K562 (cell line): Measurements from ENCODE around the gene WNT7A. TPM values are rescaled to one million over a fixed set of nuclear protein-coding genes. Genes with fewer than 3 reads are reported as not detected.

Source experiments
- ATAC-seq: fragments of 200-7000 bp; cut with Tn5 transposase; 3 replicates; pipeline ENCODE4 v1.9.1; 2020; ENCODE audit warnings: moderate library complexity
- BruUV-seq: library from RNA; stranded (reverse); fragments of 400-500 nt; replicated peaks from 2 replicates; lab custom pipeline; 2021; lab: Mats Ljungman, UMichigan
- CTCF ChIA-PET: fragments of 300-600 bp; formaldehyde crosslinking; extraction: SDS; loops from one replicate; lab custom pipeline; 2021; ENCODE audit warnings: low intra/inter-chr PET ratio; lab: Yijun Ruan, JAX
- POLR2A ChIA-PET: fragments of 300-600, 350-650 bp; sonication (Branson Sonifier 250); formaldehyde crosslinking; extraction: SDS; loops from one replicate; lab custom pipeline; 2021; ENCODE audit warnings: antibody characterized with exemption, inconsistent platforms; lab: Yijun Ruan, JAX
- DNase-seq, 4 experiments: peaks; one replicate each; pipeline versions ENCODE4 v3.0.0 to v3.0.0-alpha.2; 2011 to 2018; ENCODE audit warnings: low spot score in 3 of 4, mixed read lengths in 3 of 4; ENCODE audit errors: extremely low read depth in 1 of 4
- FAIRE-seq: peaks from 2 replicates; lab custom pipeline; 2011; peaks lifted over from hg19 to GRCh38; lab: Jason Lieb, UNC
- H2AFZ ChIP-seq: 2 replicates; pipeline ENCODE4 v1.6.0; 2011; ENCODE audit warnings: low read depth, low read length, control low read depth, inconsistent platforms
- H3K27ac ChIP-seq: fragments of 200-600 bp; 3 replicates; pipeline ENCODE4 v1.8.0; 2011; ENCODE audit warnings: low read depth, mild to moderate bottlenecking, control low read depth, inconsistent platforms, low read length, moderate library complexity, mixed read lengths; ENCODE audit errors: extremely low read depth
- H3K27me3 ChIP-seq, 2 experiments: fragments of 300-600 bp in 1 of 2; 2 replicates in 1 of 2; 3 replicates in 1 of 2; pipeline versions ENCODE4 v1.6.0 to v1.8.0; 2011; ENCODE audit warnings: inconsistent platforms in 2 of 2, low read length in 2 of 2, mild to moderate bottlenecking in 1 of 2, mixed read lengths in 1 of 2, moderate library complexity in 1 of 2; ENCODE audit not compliant: control insufficient read depth in 2 of 2, insufficient read depth in 2 of 2
- H3K36me3 ChIP-seq: fragments of 300-600 bp; 3 replicates; pipeline ENCODE4 v1.8.0; 2011; ENCODE audit warnings: mild to moderate bottlenecking, low read length, inconsistent platforms; ENCODE audit not compliant: control insufficient read depth, insufficient read depth
- H3K4me1 ChIP-seq, 2 experiments: fragments of 200-600 bp in 1 of 2; replicated peaks in 1 of 2; 2 replicates in 1 of 2; 3 replicates in 1 of 2; pipeline versions ENCODE4 v1.5.1 to v1.8.0; 2011; ENCODE audit warnings: inconsistent platforms in 2 of 2, low read length in 2 of 2, mild to moderate bottlenecking in 1 of 2, mixed read lengths in 1 of 2, moderate library complexity in 1 of 2; ENCODE audit not compliant: control insufficient read depth in 2 of 2, insufficient read depth in 2 of 2
- H3K4me2 ChIP-seq: 2 replicates; pipeline ENCODE4 v1.6.1; 2011; ENCODE audit warnings: low read length, control low read depth, inconsistent platforms, mixed read lengths; ENCODE audit not compliant: insufficient read depth
- H3K4me3 ChIP-seq: fragments of 200-600 bp; sonication (generic), shearing (Covaris generic); 2 replicates; pipeline ENCODE4 v1.5.1; 2016; ENCODE audit warnings: control low read depth, inconsistent platforms
- H3K79me2 ChIP-seq: fragments of 200-600 bp; 3 replicates; pipeline ENCODE4 v1.8.0; 2011; ENCODE audit warnings: low read length, inconsistent platforms; ENCODE audit not compliant: control insufficient read depth, insufficient read depth
- H3K9ac ChIP-seq, 2 experiments: 2 replicates each; pipeline versions ENCODE4 v1.6.0 to v1.6.1; 2011; ENCODE audit warnings: low read depth in 2 of 2, low read length in 2 of 2, control low read depth in 1 of 2, inconsistent platforms in 1 of 2, mild to moderate bottlenecking in 1 of 2, mixed read lengths in 1 of 2; ENCODE audit not compliant: insufficient read depth in 1 of 2
- H3K9me1 ChIP-seq: one replicate; pipeline ENCODE4 v1.6.0; 2011; ENCODE audit warnings: inconsistent platforms, mild to moderate bottlenecking, low read length, moderate library complexity; ENCODE audit not compliant: control insufficient read depth, insufficient read depth
- H3K9me3 ChIP-seq: replicated peaks from 2 replicates; pipeline ENCODE4 v1.5.1; 2011; ENCODE audit warnings: low read depth, low read length, inconsistent platforms; ENCODE audit not compliant: control insufficient read depth, insufficient read depth
- H4K20me1 ChIP-seq: replicated peaks from 2 replicates; pipeline ENCODE4 v1.6.1; 2011; ENCODE audit warnings: low read length, inconsistent platforms, mixed read lengths; ENCODE audit not compliant: control insufficient read depth, insufficient read depth
- AFF1 ChIP-seq, 2 experiments: fragments of 450-650 bp; IDR thresholded peaks; 2 replicates each; pipeline ENCODE4 v1.6.1; 2018; ENCODE audit warnings: mild to moderate bottlenecking in 2 of 2, low read depth in 1 of 2; ENCODE audit not compliant: partially characterized antibody in 2 of 2
- BRD4 ChIP-seq: fragments of 200-600 bp; sonication (generic); IDR thresholded peaks from 2 replicates; pipeline ENCODE4 v1.6.1; 2017; ENCODE audit warnings: inconsistent platforms
- DIDO1 ChIP-seq: fragments of 450-650 bp; IDR thresholded peaks from 2 replicates; pipeline ENCODE4 v1.6.1; 2016; ENCODE audit warnings: low read depth, missing biosample characterization, missing genetic modification characterization
- HIVEP1 ChIP-seq: fragments of 250-450 bp; sonication (Bioruptor Pico); IDR thresholded peaks from 2 replicates; pipeline ENCODE4 v1.4.0; 2020; ENCODE audit warnings: mild to moderate bottlenecking
- HMGN3 ChIP-seq: IDR thresholded peaks from 2 replicates; pipeline ENCODE4 v1.6.1; 2011; ENCODE audit warnings: borderline replicate concordance, low read depth, mild to moderate bottlenecking, mixed read lengths, low read length; ENCODE audit not compliant: insufficient read length; ENCODE audit errors: extremely low read depth
- HOMEZ ChIP-seq: fragments of 250-450 bp; sonication (Bioruptor Pico); IDR thresholded peaks from 2 replicates; pipeline ENCODE4 v1.4.0; 2020; ENCODE audit warnings: mild to moderate bottlenecking, moderate library complexity
- KHSRP ChIP-seq: fragments of 450-650 bp; IDR thresholded peaks from 2 replicates; pipeline ENCODE4 v1.6.1; 2017
- MCM5 ChIP-seq: fragments of 450-650 bp; IDR thresholded peaks from 2 replicates; pipeline ENCODE4 v1.6.1; 2016; ENCODE audit warnings: low read depth
- PHF21A ChIP-seq: fragments of 450-650 bp; IDR thresholded peaks from 2 replicates; pipeline ENCODE4 v1.6.1; 2017; ENCODE audit warnings: low read depth, borderline replicate concordance
- RBBP5 ChIP-seq: fragments of 200-600 bp; sonication (generic); IDR thresholded peaks from 2 replicates; pipeline ENCODE4 v1.6.1; 2012; ENCODE audit warnings: borderline replicate concordance, mild to moderate bottlenecking, low read length, control low read depth, inconsistent platforms; ENCODE audit not compliant: insufficient read depth, poor library complexity, severe bottlenecking
- STAG1 ChIP-seq: sonication (generic); formaldehyde crosslinking; IDR thresholded peaks from 2 replicates; pipeline ENCODE4 v1.5.0; 2020; ENCODE audit warnings: missing genetic modification reagents, borderline replicate concordance
- ZFP36 ChIP-seq: fragments of 150-350 bp; IDR thresholded peaks from 2 replicates; pipeline ENCODE4 v1.6.1; 2018; ENCODE audit warnings: low read length, low read depth; ENCODE audit not compliant: partially characterized antibody
- WGBS: fragments of 100-300 bp; shearing (Covaris generic); methylation state at CpG from one replicate; pipeline ENCODE4 v1.1.6; 2016; ENCODE audit warnings: low coverage, mixed read lengths; ENCODE audit not compliant: insufficient coverage; ENCODE audit errors: missing lambda C conversion rate; 5-methylcytosine and 5-hydroxymethylcytosine counted together
- in situ Hi-C: fragments of 300-500 bp; cut with MboI; formaldehyde crosslinking; loops from 4 replicates; pipeline ENCODE4 v1.15.0; 2018; ENCODE audit warnings: inconsistent platforms, mixed read lengths
- intact Hi-C: fragments of 100-400 bp; cut with micrococcal nuclease; formaldehyde crosslinking; loops from 2 replicates; pipeline ENCODE4 v1.14.2; 2022
- polyA plus RNA-seq, 8 experiments: library from polyadenylated mRNA; depleted of rRNA in 4 of 8; stranded (reverse) in 5 of 8; unstranded in 3 of 8; fragments of >200 nt; fragmentation: Nextera tagmentation in 2 of 8; fragmentation: Illumina TruSeq in 1 of 8; extraction: Ambion mirVana in 2 of 8; extraction: Trizol in 1 of 8; gene quantifications; 2 replicates each; pipeline versions ENCODE4 v1.2.1 to v1.2.3, GENCODE V29; 2011 to 2014; ENCODE audit warnings: inconsistent platforms in 1 of 8, missing spikeins in 1 of 8
- total RNA-seq, 7 experiments: library from RNA; depleted of rRNA in 6 of 7; stranded (reverse); fragments of >200 nt in 6 of 7; fragmentation: Illumina TruSeq in 2 of 7; extraction: Trizol in 2 of 7; gene quantifications; 2 replicates each; pipeline versions ENCODE4 v1.2.1 to v1.2.3, GENCODE V29; 2011 to 2021; ENCODE audit warnings: low replicate concordance in 1 of 7
- TF ChIP-seq, protein P1 (sequence below): sonication (generic); formaldehyde crosslinking; IDR thresholded peaks from 2 replicates; pipeline ENCODE4 v1.8.1; 2023; ENCODE audit warnings: missing genetic modification reagents, mild to moderate bottlenecking, borderline replicate concordance

Gene WNT7A
- total and polyA plus RNA-seq, 9 of the 15 experiments (the other 6 are each of a cell fraction or from before 2014, with no cell fraction given): 0.03 TPM; not detected in 8

DNA sequence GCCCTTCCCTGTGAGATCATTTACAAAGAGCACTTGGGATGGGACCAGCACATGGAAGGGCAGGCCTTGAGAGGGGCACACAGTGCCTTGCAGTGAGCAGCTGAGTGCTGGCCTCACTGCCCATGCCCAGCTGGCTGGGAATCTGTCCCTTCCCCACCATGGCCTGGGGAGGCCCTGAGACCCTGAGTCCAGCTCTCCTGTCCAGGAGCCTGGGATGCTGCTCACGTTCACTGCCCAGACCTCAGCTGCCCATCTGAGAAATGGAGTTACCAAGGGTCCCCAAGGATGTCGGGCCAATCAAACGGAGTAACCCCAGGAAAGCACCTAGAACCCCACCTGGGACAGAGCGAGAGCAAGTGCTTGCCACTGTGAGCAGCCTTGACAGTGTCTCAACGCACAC lies 35.6 kb downstream of the WNT7A start:
- Histone ChIP-seq H3K27me3 (peaks cover 2 to 24% of the 10 kb centered on the region in 2 experiments; a peak in 3 of 5 replicates), H3K79me2 (no peaks in the 10 kb centered on the region), H3K9me3 (no peaks in the 10 kb centered on the region), H3K4me1 (no peaks in the 10 kb centered on the region), H3K9me1 (no peaks in the 10 kb centered on the region), H3K4me2 (no peak overlapping the region), H3K36me3 (no peaks in the 10 kb centered on the region), H4K20me1 (peaks cover 9% of the 10 kb centered on the region), H3K27ac (no peak overlapping the region), H3K9ac (no peak overlapping the region), H2AFZ (no peak overlapping the region), H3K4me3 (no peak overlapping the region)
- ATAC-seq: no peak
- no TSS peak for BruUV-seq
- POLR2A ChIA-PET: no interaction called here
- in situ Hi-C loops (no loop called here), intact Hi-C loops (no loop called here)
- WGBS: 1% methylated on average over 5 of the region's 5 CpGs
- DNase-seq: no peak
- CTCF ChIA-PET: no interaction called here
- no peak for FAIRE-seq
- no peak for TF ChIP-seq HIVEP1 (CRISPR knock-in tag)
- TF ChIP-seq, protein P1, sequence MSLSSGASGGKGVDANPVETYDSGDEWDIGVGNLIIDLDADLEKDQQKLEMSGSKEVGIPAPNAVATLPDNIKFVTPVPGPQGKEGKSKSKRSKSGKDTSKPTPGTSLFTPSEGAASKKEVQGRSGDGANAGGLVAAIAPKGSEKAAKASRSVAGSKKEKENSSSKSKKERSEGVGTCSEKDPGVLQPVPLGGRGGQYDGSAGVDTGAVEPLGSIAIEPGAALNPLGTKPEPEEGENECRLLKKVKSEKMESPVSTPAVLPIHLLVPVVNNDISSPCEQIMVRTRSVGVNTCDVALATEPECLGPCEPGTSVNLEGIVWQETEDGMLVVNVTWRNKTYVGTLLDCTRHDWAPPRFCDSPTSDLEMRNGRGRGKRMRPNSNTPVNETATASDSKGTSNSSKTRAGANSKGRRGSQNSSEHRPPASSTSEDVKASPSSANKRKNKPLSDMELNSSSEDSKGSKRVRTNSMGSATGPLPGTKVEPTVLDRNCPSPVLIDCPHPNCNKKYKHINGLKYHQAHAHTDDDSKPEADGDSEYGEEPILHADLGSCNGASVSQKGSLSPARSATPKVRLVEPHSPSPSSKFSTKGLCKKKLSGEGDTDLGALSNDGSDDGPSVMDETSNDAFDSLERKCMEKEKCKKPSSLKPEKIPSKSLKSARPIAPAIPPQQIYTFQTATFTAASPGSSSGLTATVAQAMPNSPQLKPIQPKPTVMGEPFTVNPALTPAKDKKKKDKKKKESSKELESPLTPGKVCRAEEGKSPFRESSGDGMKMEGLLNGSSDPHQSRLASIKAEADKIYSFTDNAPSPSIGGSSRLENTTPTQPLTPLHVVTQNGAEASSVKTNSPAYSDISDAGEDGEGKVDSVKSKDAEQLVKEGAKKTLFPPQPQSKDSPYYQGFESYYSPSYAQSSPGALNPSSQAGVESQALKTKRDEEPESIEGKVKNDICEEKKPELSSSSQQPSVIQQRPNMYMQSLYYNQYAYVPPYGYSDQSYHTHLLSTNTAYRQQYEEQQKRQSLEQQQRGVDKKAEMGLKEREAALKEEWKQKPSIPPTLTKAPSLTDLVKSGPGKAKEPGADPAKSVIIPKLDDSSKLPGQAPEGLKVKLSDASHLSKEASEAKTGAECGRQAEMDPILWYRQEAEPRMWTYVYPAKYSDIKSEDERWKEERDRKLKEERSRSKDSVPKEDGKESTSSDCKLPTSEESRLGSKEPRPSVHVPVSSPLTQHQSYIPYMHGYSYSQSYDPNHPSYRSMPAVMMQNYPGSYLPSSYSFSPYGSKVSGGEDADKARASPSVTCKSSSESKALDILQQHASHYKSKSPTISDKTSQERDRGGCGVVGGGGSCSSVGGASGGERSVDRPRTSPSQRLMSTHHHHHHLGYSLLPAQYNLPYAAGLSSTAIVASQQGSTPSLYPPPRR (CRISPR knock-in tag): no peak
- no peak for TF ChIP-seq MCM5
- TF ChIP-seq AFF1 (IDR thresholded peaks at IDR 0.05; ENCODE audit: low read depth in 1 of 2, partially characterized antibody in 2 of 2): no peak
- no peak for TF ChIP-seq DIDO1 (tag)
- TF ChIP-seq RBBP5: no peak
- TF ChIP-seq ZFP36: no peak
- no peak for TF ChIP-seq HMGN3
- TF ChIP-seq HOMEZ (CRISPR knock-in tag): no peak
- TF ChIP-seq KHSRP: no peak
- no peak for TF ChIP-seq STAG1 (CRISPR knock-in tag)
- TF ChIP-seq BRD4: no peak
- no peak for TF ChIP-seq PHF21A
